B cell (primary cell): ENCODE measurements around the gene KLHL2.

Experiments used
- EZH2 ChIP-seq: IDR thresholded peaks from 2 replicates; pipeline ENCODE4 v1.6.1; 2012; ENCODE audit warnings: borderline replicate concordance, low read depth, mild to moderate bottlenecking, moderate library complexity, low read length; ENCODE audit not compliant: insufficient read depth, poor library complexity, severe bottlenecking
- TF ChIP-seq, protein P1 (sequence below): fragments of 200-600 bp; IDR thresholded peaks from one replicate; pipeline ENCODE4 v1.8.0; 2022; ENCODE audit warnings: antibody characterized with exemption, mild to moderate bottlenecking

GRCh38 chr4:165192500-165192898 lies 14.9 kb upstream of the KLHL2 start:
- TF ChIP-seq, protein P1, sequence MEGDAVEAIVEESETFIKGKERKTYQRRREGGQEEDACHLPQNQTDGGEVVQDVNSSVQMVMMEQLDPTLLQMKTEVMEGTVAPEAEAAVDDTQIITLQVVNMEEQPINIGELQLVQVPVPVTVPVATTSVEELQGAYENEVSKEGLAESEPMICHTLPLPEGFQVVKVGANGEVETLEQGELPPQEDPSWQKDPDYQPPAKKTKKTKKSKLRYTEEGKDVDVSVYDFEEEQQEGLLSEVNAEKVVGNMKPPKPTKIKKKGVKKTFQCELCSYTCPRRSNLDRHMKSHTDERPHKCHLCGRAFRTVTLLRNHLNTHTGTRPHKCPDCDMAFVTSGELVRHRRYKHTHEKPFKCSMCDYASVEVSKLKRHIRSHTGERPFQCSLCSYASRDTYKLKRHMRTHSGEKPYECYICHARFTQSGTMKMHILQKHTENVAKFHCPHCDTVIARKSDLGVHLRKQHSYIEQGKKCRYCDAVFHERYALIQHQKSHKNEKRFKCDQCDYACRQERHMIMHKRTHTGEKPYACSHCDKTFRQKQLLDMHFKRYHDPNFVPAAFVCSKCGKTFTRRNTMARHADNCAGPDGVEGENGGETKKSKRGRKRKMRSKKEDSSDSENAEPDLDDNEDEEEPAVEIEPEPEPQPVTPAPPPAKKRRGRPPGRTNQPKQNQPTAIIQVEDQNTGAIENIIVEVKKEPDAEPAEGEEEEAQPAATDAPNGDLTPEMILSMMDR: no peak
- no peak for TF ChIP-seq EZH2
